Transverse colon (tissue), 4 donors: Measurements from ENCODE around the gene MRPL2. TPM values are rescaled to one million over a fixed set of nuclear protein-coding genes. Genes with fewer than 3 reads are reported as not detected.
A peak's percentile ranks its signal among the peaks of the same experiment; 100 is the strongest.

Source experiments
- DNase-seq: peaks from one replicate; pipeline ENCODE4 v3.0.0-alpha.2; 2019
- H3K27ac ChIP-seq, 4 donors: fragments of 200-600 bp; sonication (generic); 2 replicates each; pipeline ENCODE4 v1.5.1; 2016 to 2018; ENCODE audit warnings: inconsistent platforms in 4 of 4
- H3K27me3 ChIP-seq: fragments of 200-600 bp; sonication (generic); 2 replicates; pipeline ENCODE4 v1.5.1; 2017; ENCODE audit warnings: inconsistent platforms
- H3K36me3 ChIP-seq, 4 donors: fragments of 200-600 bp; sonication (generic); 2 replicates each; pipeline ENCODE4 v1.5.1; 2017 to 2019; ENCODE audit warnings: inconsistent platforms in 4 of 4
- H3K4me1 ChIP-seq, 4 donors: fragments of 200-600 bp; sonication (generic); 2 replicates each; pipeline ENCODE4 v1.5.1; 2017 to 2020; ENCODE audit warnings: inconsistent platforms in 4 of 4
- H3K4me3 ChIP-seq, 4 donors: fragments of 200-600 bp; sonication (generic); 1 replicate in 1 of 4; 2 replicates in 3 of 4; pipeline versions ENCODE4 v1.5.1 to v1.6.1; 2017 to 2019; ENCODE audit warnings: inconsistent platforms in 4 of 4
- H3K9me3 ChIP-seq, 2 donors: fragments of 200-600 bp; sonication (generic); 2 replicates each; pipeline ENCODE4 v1.5.1; 2017 to 2019; ENCODE audit warnings: inconsistent platforms in 2 of 2
- CTCF ChIP-seq, 5 experiments: fragments of 200-600 bp in 3 of 5; fragments of 450-650 bp in 2 of 5; sonication (generic) in 3 of 5; IDR thresholded peaks; 1 replicate in 2 of 5; 2 replicates in 3 of 5; pipeline ENCODE4 v1.5.1; 2016 to 2017; ENCODE audit warnings: antibody characterized with exemption in 5 of 5, inconsistent platforms in 3 of 5, mild to moderate bottlenecking in 2 of 5, moderate library complexity in 1 of 5
- EP300 ChIP-seq: sonication (generic); formaldehyde crosslinking; IDR thresholded peaks from one replicate; pipeline ENCODE4 v1.6.1; 2017; ENCODE audit warnings: antibody characterized with exemption, low read depth
- POLR2A ChIP-seq: fragments of 450-650 bp; IDR thresholded peaks from one replicate; pipeline ENCODE4 v1.6.1; 2016; ENCODE audit warnings: antibody characterized with exemption, mild to moderate bottlenecking, moderate library complexity
- POLR2AphosphoS5 ChIP-seq, 3 donors: sonication (generic); formaldehyde crosslinking; IDR thresholded peaks; one replicate each; pipeline ENCODE4 v1.6.1; 2016; ENCODE audit warnings: antibody characterized with exemption in 3 of 3
- WGBS, 2 donors: methylation state at CpG; one replicate each; pipeline ENCODE4 v1.1.5; 2018; ENCODE audit warnings: low coverage in 1 of 2; 5-methylcytosine and 5-hydroxymethylcytosine counted together
- in situ Hi-C, 4 donors: fragments of 200-750 bp; cut with MboI; loops; one replicate each; pipeline versions ENCODE4 v1.15.0 to v1.15.1; 2017; ENCODE audit warnings: low sequenced_read_pairs in 3 of 4, low pct_ligation_motif_present in 1 of 4, low pct_unique_long_range_greater_than_20kb in 1 of 4
- intact Hi-C: fragments of 100-400 bp; cut with DNase I; formaldehyde crosslinking; loops from one replicate; pipeline ENCODE4 v1.15.1; 2023; ENCODE audit warnings: low total_unique reads
- total RNA-seq, 4 donors: library from RNA; depleted of rRNA; stranded (reverse); fragments of >200 nt; gene quantifications; one replicate each; pipeline ENCODE4 v1.1.0, GENCODE V29; 2016

Gene MRPL2
- total RNA-seq, 4 donors from 2014 or later, result 5.8 to 54.2 (median 34.3) TPM

- in situ Hi-C loops, result no loop called here
- intact Hi-C loops, result no loop called here
- Histone ChIP-seq H3K36me3 (peaks cover 0 to 7% (median 2%) of the 10 kb centered on the region in 4 donors), H3K27me3 (no peaks in the 10 kb centered on the region), H3K27ac (peak within 1 kb of the TSS; percentile 76 to 92 (median 85)), H3K9me3 (no peaks in the 10 kb centered on the region), H3K4me1 (peaks cover 26 to 43% (median 34%) of the 10 kb centered on the region in 4 donors), H3K4me3 (peak within 1 kb of the TSS; percentile 60 to 94 (median 62))
- TF ChIP-seq POLR2AphosphoS5 (IDR thresholded peaks at IDR 0.05) (peak; percentile 73 to 88 (median 79)), POLR2A (peak; percentile 56), EP300 (no peak), CTCF (IDR thresholded peaks at IDR 0.05) (no peak)
- peak; percentile 100 for DNase-seq
- 0% methylated on average over 38 of the region's 51 CpGs; no CpG with 5 or more reads in 1 of the 2 donors for WGBS, 2 donors
These were observed 45.3 kb downstream of the MRPL2 start, which contains the start of the genes KLHDC3 and MEA1 for GRCh38 chr6:43013843-43014433. TSS of gene KLHDC3 (plus strand) at chr6:43014249. CDS start at chr6:43017193, 2,944 bp downstream. TSS of gene MEA1 (minus strand) at chr6:43013946. CDS start at chr6:43013813, 133 bp downstream.

DNA sequence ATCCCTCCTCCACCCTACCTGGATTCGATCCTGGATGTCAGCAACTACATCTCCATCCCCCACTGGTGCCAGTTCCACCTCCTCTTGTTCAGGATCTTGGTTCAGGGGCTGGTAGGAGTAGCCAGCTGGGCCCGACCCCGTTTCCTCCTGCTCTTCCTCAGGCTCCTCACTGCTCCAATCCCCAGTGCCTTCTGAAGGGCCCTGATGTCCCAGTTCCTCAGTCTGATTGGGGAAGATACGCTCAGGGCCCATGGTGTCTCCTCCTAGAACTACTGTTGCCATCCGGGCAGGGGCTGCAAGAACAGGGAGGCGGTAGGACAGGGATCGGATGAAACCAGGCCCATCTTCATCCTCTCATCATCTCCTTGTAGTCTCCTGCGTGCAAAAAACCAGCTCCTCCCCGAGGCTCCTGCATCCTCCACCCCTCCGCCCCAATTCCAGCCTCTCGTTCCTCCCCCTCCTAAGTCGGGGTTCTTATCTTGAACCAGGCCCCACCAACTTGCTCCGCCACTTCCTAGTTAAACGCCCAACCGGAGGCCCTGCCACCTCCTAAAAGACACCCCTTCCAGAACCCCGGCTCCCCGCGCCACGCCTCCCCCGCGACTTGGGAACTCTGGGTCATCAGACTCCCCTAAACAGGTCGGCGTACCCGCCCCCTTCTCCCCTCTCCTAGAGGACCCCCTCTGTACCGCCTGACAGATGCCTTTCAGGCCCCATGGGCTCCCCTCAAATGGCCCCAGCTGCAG, 46.0 kb downstream of the MRPL2 start:
- no peak for TF ChIP-seq POLR2AphosphoS5 (IDR thresholded peaks at IDR 0.05)
- no peak for TF ChIP-seq POLR2A
- TF ChIP-seq CTCF (IDR thresholded peaks at IDR 0.05), result no peak
- TF ChIP-seq EP300, result no peak
- Histone ChIP-seq H3K36me3 (peaks cover 0 to 3% (median 1%) of the 10 kb centered on the region in 4 donors), H3K4me1 (peaks cover 26 to 43% (median 34%) of the 10 kb centered on the region in 4 donors), H3K4me3 (peak overlapping the region; percentile 34 to 94 (median 62)), H3K27ac (peak overlapping the region; percentile 76 to 92 (median 85)), H3K27me3 (no peaks in the 10 kb centered on the region), H3K9me3 (no peaks in the 10 kb centered on the region)
- intact Hi-C loops, result no loop called here
- in situ Hi-C loops, result no loop called here
- DNase-seq, result no peak
- WGBS, 2 donors, result 2 to 15% methylated on average over 4 to 25 of the region's 25 CpGs

DNA sequence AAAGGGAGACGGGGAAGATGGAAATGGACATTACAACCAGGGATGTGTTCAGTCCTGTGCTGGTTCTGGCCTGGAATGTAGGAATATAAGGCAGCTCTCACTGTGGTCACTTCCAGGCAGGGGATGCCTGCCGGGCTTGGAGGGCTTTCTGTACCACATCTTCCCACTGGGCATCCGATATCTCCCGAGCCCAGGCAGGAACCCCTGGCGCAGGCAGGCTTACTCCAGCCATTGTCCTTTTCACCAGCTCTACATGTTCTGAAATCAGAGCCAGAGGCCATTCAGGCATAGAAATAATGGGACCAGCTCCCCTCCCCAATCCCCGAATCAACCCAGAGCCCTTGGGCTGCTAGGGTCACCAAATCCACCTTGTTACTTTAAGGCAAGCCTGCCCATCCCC, 46.9 kb downstream of the MRPL2 start:
- intact Hi-C loops (no loop called here), in situ Hi-C loops (no loop called here)
- Histone ChIP-seq H3K4me1 (peaks cover 26 to 43% (median 34%) of the 10 kb centered on the region in 4 donors), H3K36me3 (peaks cover 0 to 7% (median 2%) of the 10 kb centered on the region in 4 donors), H3K27me3 (no peaks in the 10 kb centered on the region), H3K9me3 (no peaks in the 10 kb centered on the region), H3K4me3 (no peak overlapping the region), H3K27ac (peak overlapping the region in 1 of 4 donors; percentile 84)
- no peak for TF ChIP-seq POLR2AphosphoS5 (IDR thresholded peaks at IDR 0.05)
- TF ChIP-seq EP300, result no peak
- TF ChIP-seq POLR2A, result no peak
- no peak for TF ChIP-seq CTCF (IDR thresholded peaks at IDR 0.05)
- no peak for DNase-seq
- 92% methylated on average over 6 of the region's 6 CpGs; no CpG with 5 or more reads in 1 of the 2 donors for WGBS, 2 donors

GRCh38 chr6:43011207-43011606, 48.0 kb downstream of the MRPL2 start:
- TF ChIP-seq POLR2A (no peak), CTCF (IDR thresholded peaks at IDR 0.05) (no peak), EP300 (no peak), POLR2AphosphoS5 (IDR thresholded peaks at IDR 0.05) (no peak)
- no peaks in the 10 kb centered on the region for H3K27me3 ChIP-seq
- H3K9me3 ChIP-seq, result no peaks in the 10 kb centered on the region
- in situ Hi-C loops (no loop called here), intact Hi-C loops (no loop called here)
- H3K36me3 ChIP-seq, result peaks cover 0 to 8% (median 3%) of the 10 kb centered on the region in 4 donors
- WGBS, 2 donors, result 81 to 91% methylated on average over 5 to 6 of the region's 6 CpGs
- DNase-seq, result no peak
- peaks cover 19 to 35% (median 26%) of the 10 kb centered on the region in 4 donors for H3K4me1 ChIP-seq
- no peak overlapping the region for H3K27ac ChIP-seq
- no peak overlapping the region for H3K4me3 ChIP-seq
